K562 (cell line): ENCODE data around the gene PTCRA. TPM values are rescaled to one million over a fixed set of nuclear protein-coding genes. Genes with fewer than 3 reads are reported as not detected.

Experiments
- ARID1B ChIP-seq: fragments of 450-650 bp; IDR thresholded peaks from 2 replicates; pipeline ENCODE4 v1.6.1; 2016; ENCODE audit warnings: antibody characterized with exemption, mild to moderate bottlenecking, inconsistent platforms
- ARID3B ChIP-seq: fragments of 250-450 bp; sonication (Bioruptor Pico); IDR thresholded peaks from 2 replicates; pipeline ENCODE4 v1.4.0; 2020; ENCODE audit warnings: borderline replicate concordance
- BHLHE40 ChIP-seq: IDR thresholded peaks from 2 replicates; pipeline ENCODE4 v1.6.1; 2011; ENCODE audit warnings: low read length, improper control_type of control experiment
- CXXC5 ChIP-seq: fragments of 250-450 bp; sonication (Bioruptor Pico); IDR thresholded peaks from 2 replicates; pipeline ENCODE4 v1.8.0; 2022; ENCODE audit warnings: inconsistent platforms, mild to moderate bottlenecking, moderate library complexity
- ELF2 ChIP-seq: fragments of 250-450 bp; sonication (Bioruptor Pico); IDR thresholded peaks from 2 replicates; pipeline ENCODE4 v1.5.0; 2021; ENCODE audit warnings: mild to moderate bottlenecking
- ETS2 ChIP-seq: IDR thresholded peaks from 2 replicates; pipeline ENCODE4 v1.6.1; 2016; ENCODE audit warnings: borderline replicate concordance, missing genetic modification characterization, mild to moderate bottlenecking, moderate library complexity, missing compliant biosample characterization; ENCODE audit not compliant: poor library complexity, severe bottlenecking
- FOS ChIP-seq: IDR thresholded peaks from 3 replicates; pipeline ENCODE4 v1.6.1; 2011; ENCODE audit not compliant: insufficient read length; ENCODE audit errors: extremely low read depth
- GABPA ChIP-seq: fragments of 200-800 bp; sonication (Bioruptor generic); conservative IDR thresholded peaks from 2 replicates; pipeline ENCODE4 v1.6.1; 2016; ENCODE audit warnings: low read depth, missing genetic modification characterization, missing compliant biosample characterization
- GTF2E2 ChIP-seq: fragments of 200-800 bp; sonication (Bioruptor generic); IDR thresholded peaks from 2 replicates; pipeline ENCODE4 v1.6.1; 2016; ENCODE audit warnings: missing genetic modification characterization, missing compliant biosample characterization
- HNRNPL ChIP-seq: fragments of 200-400 bp; formaldehyde crosslinking; IDR thresholded peaks from 2 replicates; pipeline ENCODE4 v1.6.1; 2017; ENCODE audit warnings: low read depth, mild to moderate bottlenecking, low read length
- NR2C1 ChIP-seq, 2 experiments: fragments of 450-650 bp; IDR thresholded peaks; 2 replicates each; pipeline ENCODE4 v1.6.1; 2017; ENCODE audit warnings: mild to moderate bottlenecking in 2 of 2, antibody characterized with exemption in 1 of 2, inconsistent platforms in 1 of 2, missing compliant biosample characterization in 1 of 2, missing genetic modification characterization in 1 of 2
- RAD51 ChIP-seq: fragments of 450-650 bp; IDR thresholded peaks from 2 replicates; pipeline ENCODE4 v1.7.1; 2016; ENCODE audit warnings: low read depth, mild to moderate bottlenecking, borderline replicate concordance
- SREBF2 ChIP-seq: sonication (generic); formaldehyde crosslinking; IDR thresholded peaks from 2 replicates; pipeline ENCODE4 v1.4.0; 2020; ENCODE audit warnings: mild to moderate bottlenecking, missing genetic modification reagents
- TRIM24 ChIP-seq, 2 experiments: fragments of 450-650 bp; IDR thresholded peaks; 2 replicates each; pipeline ENCODE4 v1.6.1; 2016
- TRIM28 ChIP-seq: fragments of 450-650 bp; IDR thresholded peaks from 2 replicates; pipeline ENCODE4 v1.6.1; 2017
- XRCC4 ChIP-seq: IDR thresholded peaks from one replicate; pipeline ENCODE4 v1.6.1; 2011; ENCODE audit not compliant: insufficient read depth, insufficient read length; ENCODE audit errors: extremely low read depth
- ZKSCAN8 ChIP-seq: fragments of 200-800 bp; sonication (Bioruptor generic); IDR thresholded peaks from 2 replicates; pipeline ENCODE4 v1.6.1; 2016; ENCODE audit warnings: missing genetic modification characterization, missing compliant biosample characterization
- ZNF347 ChIP-seq: fragments of 450-650 bp; formaldehyde crosslinking; IDR thresholded peaks from 2 replicates; pipeline ENCODE4 v1.4.0; 2020; ENCODE audit warnings: low read depth, mild to moderate bottlenecking, moderate library complexity
- ZNF586 ChIP-seq: fragments of 450-650 bp; formaldehyde crosslinking; conservative IDR thresholded peaks from 2 replicates; pipeline ENCODE4 v1.4.0; 2020; ENCODE audit warnings: mild to moderate bottlenecking, moderate library complexity
- ZNF609 ChIP-seq: sonication (generic); formaldehyde crosslinking; IDR thresholded peaks from 2 replicates; pipeline ENCODE4 v1.8.1; 2023; ENCODE audit warnings: missing genetic modification reagents, mild to moderate bottlenecking, borderline replicate concordance
- polyA plus RNA-seq, 8 experiments: library from polyadenylated mRNA; depleted of rRNA in 4 of 8; stranded (reverse) in 5 of 8; unstranded in 3 of 8; fragments of >200 nt; fragmentation: Nextera tagmentation in 2 of 8; fragmentation: Illumina TruSeq in 1 of 8; extraction: Ambion mirVana in 2 of 8; extraction: Trizol in 1 of 8; gene quantifications; 2 replicates each; pipeline versions ENCODE4 v1.2.1 to v1.2.3, GENCODE V29; 2011 to 2014; ENCODE audit warnings: inconsistent platforms in 1 of 8, missing spikeins in 1 of 8
- total RNA-seq, 7 experiments: library from RNA; depleted of rRNA in 6 of 7; stranded (reverse); fragments of >200 nt in 6 of 7; fragmentation: Illumina TruSeq in 2 of 7; extraction: Trizol in 2 of 7; gene quantifications; 2 replicates each; pipeline versions ENCODE4 v1.2.1 to v1.2.3, GENCODE V29; 2011 to 2021; ENCODE audit warnings: low replicate concordance in 1 of 7
- TF ChIP-seq, protein P1 (sequence below): fragments of 450-650 bp; IDR thresholded peaks from 2 replicates; pipeline ENCODE4 v1.6.1; 2016; ENCODE audit warnings: low read depth, mild to moderate bottlenecking, moderate library complexity

Gene PTCRA
- total and polyA plus RNA-seq, 9 of the 15 experiments (the other 6 are each of a cell fraction or from before 2014, with no cell fraction given) = 0.21 TPM; not detected in 8

DNA sequence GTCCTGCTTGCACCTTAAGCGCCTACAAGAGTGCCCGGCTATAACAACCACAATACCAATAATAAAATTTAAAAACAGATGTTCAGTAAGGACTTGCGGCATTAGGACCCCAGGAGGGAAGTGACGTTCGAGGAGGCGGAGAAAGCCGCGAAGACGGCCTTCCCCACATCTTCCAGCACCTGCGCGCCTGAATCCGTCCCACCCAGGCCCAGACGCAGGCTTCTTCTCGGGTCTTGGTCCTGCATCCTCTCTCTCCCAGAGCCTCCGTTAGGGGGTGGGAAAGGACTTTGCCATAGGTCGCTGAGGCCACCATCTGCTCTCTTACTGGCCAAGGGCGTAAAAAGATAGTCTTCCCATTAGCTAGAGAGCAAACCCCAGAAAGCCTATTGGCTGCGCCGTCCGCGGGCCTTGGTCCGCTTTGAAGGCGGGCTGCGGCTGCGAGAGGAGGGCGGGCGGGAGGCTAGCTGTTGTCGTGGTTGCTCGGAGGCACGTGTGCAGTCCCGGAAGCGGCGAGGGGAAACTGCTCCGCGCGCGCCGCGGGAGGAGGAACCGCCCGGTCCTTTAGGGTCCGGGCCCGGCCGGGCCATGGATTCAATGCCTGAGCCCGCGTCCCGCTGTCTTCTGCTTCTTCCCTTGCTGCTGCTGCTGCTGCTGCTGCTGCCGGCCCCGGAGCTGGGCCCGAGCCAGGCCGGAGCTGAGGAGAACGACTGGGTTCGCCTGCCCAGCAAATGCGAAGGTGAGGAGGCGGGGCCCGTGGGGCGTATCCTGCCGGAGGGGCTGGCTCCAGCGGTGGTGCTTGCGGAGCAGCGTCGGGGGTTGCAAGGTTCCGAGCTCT lies 13.3 kb downstream of the PTCRA start, which contains the start of gene CNPY3 (continued):
- TF ChIP-seq ZNF609 (0 out of 2 replicates have a peak, but pooled peaks have one; percentile 83), ARID1B (no peak), ETS2 (tag) (no peak), ARID3B (CRISPR knock-in tag) (peak; percentile 87), SREBF2 (CRISPR knock-in tag) (no peak), BHLHE40 (peak; percentile 97), GABPA (peak; percentile 95), ZKSCAN8 (CRISPR knock-in tag) (no peak; the same call in 1 of the 2 replicates), CXXC5 (CRISPR knock-in tag) (peak; percentile 98), ZNF347 (no peak), RAD51 (peak; percentile 80), XRCC4 (no peak), ZNF586 (CRISPR knock-in tag) (no peak), FOS (peak; percentile 99), TRIM28 (peak; percentile 20; the same call in 1 of the 2 replicates), ELF2 (peak; percentile 97), HNRNPL (no peak), NR2C1 (IDR thresholded peaks at IDR 0.05) (no peak), NR2C1 (tag; IDR thresholded peaks at IDR 0.05) (peak; percentile 46; the same call in 1 of the 2 replicates), GTF2E2 (tag) (peak; percentile 42; the same call in 1 of the 2 replicates), TRIM24 (IDR thresholded peaks at IDR 0.05) (peak in 1 of 2 experiments; percentile 87; a peak in 2 of 4 replicates)
- TF ChIP-seq, protein P1, sequence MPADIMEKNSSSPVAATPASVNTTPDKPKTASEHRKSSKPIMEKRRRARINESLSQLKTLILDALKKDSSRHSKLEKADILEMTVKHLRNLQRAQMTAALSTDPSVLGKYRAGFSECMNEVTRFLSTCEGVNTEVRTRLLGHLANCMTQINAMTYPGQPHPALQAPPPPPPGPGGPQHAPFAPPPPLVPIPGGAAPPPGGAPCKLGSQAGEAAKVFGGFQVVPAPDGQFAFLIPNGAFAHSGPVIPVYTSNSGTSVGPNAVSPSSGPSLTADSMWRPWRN = peak; percentile 70
